HG03060 (cell line): ENCODE results near the gene ADARB1.

Experiments used
- ATAC-seq: cut with Tn5 transposase; IDR thresholded peaks from one replicate; pipeline ENCODE4 v1.9.1; 2021; ENCODE audit warnings: low read depth, moderate number of reproducible peaks; ENCODE audit not compliant: unreplicated experiment

ADARB1 gene

DNA sequence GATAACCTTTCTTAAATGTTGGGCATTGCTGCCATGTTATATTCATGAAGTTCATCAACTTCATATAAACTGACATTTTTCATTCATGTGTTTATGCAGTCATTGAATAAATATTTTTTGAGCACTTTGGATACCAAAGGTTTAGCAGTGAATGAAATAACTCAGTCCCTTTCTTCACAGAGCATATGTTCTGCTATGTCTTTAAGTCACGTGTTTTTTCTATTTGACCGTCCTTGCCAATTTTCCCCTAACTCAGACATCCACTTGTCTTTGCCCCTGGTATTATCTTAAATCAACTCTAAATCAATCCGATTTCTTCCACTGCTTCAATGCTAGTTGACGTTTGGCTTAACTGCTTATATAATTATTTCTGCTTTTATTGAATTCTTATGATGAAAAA, 16.6 kb downstream of the ADARB1 start:
- no peak for ATAC-seq

GRCh38 chr21:45091550-45092322, 17.4 kb downstream of the ADARB1 start:
- no peak for ATAC-seq

GRCh38 chr21:45093035-45093532, 18.7 kb downstream of the ADARB1 start:
- ATAC-seq = no peak

GRCh38 chr21:45094412-45094811, 20.0 kb downstream of the ADARB1 start:
- ATAC-seq = no peak

DNA sequence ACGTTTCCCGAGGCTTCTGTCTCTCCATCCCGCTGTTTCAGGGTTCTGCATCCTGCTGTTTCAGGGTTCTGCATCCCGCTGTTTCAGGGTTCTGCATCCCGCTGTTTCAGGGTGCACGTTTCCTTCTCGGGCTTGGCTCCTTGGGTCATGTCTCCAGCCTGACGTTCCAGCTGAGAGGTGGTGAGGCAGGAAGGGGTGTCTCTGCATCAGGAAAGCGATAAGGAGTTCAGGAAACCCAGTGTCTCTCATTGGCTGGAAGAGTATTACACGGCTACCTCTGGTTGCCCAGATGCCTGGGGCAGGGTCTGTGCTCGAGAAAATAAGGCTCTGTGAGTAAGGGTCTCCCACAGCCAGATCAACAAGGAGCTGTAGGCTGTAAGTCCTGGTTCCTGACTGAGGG, 21.1 kb downstream of the ADARB1 start:
- ATAC-seq = no peak

GRCh38 chr21:45096217-45096616, 21.8 kb downstream of the ADARB1 start:
- ATAC-seq = no peak

- no peak for ATAC-seq
Measured at GRCh38 chr21:45097827-45098387, 23.5 kb downstream of the ADARB1 start.

DNA sequence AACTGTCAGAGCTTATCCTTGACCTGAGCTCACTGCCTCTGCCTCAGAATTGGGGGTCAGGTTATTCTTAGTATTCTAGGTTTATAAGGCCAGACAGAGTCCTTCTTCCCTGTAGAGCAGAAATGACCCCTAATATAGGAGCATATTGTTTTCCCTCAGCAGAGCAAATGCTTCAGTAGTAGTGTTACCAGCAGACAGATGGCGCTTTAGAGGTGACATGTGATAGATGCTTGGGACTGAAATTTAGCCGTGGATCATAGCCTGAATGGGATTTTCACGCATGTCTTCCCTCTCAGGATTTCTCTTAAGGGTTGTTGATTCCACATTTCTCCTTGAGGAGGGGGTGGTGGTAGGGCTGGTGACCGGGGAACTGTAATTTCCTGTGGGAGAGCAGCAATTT, 24.5 kb downstream of the ADARB1 start:
- ATAC-seq = no peak

DNA sequence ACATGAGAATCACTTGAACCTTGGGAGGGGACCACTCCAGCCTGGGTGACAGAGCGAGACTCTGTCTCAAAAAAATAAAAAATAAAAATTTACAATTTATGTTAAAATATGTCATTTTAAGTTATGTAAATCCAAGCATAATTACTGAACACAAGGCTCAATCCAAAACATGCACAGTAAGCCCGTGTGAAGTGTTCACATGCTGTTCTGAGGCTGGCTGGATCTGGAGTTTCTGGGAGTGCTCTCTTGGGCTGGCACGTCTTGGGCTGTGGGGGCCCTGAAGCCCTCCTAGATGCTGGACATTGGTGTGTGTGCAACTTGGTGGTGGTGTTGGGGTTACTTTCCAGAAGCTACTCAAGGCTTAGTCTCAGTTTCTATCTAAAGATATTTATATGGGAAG, 25.2 kb downstream of the ADARB1 start:
- ATAC-seq = no peak

DNA sequence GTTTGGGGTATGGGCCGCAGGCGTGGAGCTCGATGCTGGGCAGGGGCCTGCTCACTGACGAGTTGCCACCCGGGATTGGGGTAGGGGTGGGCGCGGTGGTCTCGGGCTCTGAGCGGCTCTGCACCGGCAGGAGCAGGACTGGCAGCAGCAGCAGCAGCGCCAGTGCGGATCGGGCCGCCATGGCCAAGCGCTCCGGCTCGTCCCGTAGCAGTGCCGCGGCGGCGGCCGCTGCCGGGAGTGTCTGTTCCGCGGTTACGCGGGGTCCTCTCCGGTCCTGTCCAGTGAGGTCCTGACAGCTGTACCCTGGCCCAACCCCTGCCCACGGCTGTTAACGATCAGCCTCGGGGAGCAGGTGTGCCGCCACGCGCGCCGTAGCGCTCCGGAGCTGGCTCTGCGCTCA, 26.5 kb downstream of the ADARB1 start:
- no peak for ATAC-seq

- ATAC-seq = no peak
Measured at GRCh38 chr21:45102391-45102932, 28.1 kb downstream of the ADARB1 start.

- no peak for ATAC-seq
Measured at GRCh38 chr21:45103971-45104520, 29.7 kb downstream of the ADARB1 start.

DNA sequence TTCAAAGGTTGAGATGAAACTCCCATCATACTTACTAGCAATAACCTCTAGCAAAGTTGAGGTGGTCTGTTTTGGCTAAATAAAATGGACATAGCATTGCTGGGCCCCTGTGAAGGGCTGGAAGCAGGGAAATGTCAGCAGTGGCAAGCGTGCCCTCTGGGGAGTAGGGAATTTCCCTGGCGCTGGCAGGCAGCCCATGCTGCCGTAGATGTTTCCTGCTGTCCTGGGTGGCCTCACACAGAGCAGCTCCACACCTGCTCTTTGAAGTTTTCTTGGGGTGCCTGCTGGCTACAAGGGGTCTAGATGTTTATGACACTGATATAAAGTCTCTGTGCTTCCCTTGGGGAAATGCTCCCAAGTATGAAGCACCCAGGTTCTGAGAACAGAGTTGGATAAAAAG, 30.2 kb downstream of the ADARB1 start:
- no peak for ATAC-seq

DNA sequence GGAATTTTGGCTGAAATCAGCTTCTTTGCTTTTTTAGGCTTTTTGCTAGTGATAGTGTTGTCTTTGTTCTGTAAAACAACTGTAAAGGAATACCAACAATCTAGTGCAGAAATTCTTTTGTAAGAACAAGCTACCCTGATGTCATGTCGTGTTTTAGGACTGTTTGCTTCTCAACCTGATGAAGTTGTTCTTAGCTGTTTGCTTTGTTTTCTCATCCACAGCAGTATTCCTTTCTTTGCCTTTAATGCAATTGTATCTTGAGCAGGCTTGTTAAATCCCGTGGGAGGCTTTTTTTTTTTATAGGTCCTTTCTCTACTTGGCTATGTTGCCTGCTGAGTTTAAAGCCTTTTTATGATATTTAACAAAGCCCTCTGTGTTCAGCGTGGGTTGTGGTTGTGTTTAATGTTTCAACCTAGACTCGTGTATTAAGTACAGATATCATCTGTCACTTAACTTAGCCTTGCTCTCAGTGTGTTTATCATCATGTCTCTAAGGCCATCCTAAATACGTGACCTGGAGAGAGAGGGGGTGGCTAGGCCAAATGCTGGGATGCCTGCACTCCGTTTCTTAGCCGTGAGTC, 31.6 kb downstream of the ADARB1 start:
- no peak for ATAC-seq

DNA sequence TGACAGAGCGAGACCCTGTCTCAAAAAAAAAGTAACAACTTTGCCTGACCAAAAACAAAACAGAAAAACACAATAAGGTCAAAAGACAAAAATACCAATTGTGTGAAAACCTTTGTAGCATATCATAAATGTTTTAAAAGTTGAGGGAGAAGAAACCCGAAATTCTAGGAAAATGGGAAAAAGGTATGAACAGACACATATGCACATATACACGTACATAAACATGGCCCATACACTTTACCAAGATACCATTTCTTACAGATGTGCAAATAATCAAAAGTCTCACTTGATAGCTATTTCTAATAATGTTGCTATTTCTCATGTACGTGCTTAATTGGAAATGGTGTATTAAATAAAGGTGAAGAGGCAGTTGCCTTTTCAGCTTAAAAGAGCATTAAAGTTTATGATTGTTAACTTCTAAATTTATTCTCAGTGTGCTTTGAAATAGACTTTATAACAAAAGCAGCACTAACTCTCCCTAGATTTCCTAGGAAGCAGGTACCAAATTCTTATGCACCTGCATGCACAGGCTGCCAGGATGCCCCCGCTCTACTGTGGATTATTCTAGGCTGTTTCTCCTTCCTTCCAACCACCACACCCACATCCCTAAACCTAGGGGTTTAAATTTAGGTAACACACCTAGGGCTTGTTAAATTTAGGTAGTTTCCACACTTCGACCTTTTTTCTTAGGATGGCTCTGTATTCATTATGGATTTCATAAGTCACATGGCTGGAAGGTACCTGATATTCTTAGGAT, 33.8 kb downstream of the ADARB1 start:
- ATAC-seq = no peak

- ATAC-seq = no peak
Measured at GRCh38 chr21:45108808-45109781, 34.7 kb downstream of the ADARB1 start.

- ATAC-seq = peak; percentile 72
Measured at GRCh38 chr21:45109831-45110492, 35.6 kb downstream of the ADARB1 start.

DNA sequence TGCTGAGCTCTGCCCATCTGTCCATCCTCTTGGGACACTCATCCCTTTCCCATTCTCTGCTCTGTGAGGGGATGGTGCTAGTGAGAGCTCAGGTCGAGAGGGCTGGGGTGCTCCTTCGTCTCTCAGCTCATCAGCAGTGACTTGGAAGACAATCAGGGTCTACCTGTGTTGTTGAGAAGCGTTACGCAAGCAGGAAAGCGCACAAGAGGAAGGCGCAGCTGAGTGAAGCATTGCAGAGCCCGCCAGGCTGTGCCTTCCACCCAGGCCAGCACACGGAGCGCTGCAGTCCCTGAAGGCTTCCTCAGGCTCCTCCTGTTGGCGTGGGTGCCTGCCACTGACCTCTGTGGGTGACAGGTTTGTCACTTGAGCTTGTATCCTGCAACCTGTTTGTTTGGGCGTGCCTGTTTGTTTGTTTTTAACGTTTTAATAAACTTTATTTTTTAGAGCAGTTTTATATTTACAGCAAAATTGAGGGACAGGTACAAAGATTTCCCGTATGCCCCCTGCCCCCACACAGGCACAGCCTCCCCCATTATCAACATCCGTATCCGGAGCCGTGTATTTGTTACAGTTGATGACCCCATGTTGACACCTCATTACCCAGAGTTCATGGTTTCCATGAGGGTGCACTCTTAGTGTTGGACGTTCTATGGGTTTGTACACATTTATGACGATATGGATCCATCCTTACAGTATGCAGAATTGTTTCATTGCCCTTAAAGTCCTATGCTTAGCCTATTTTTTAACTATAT, 36.7 kb downstream of the ADARB1 start:
- ATAC-seq = no peak
